HUES64 (cell line): ENCODE data around the gene RASAL1.
"Not testable (repeated sequence)": the region's sequence is repeated elsewhere in the genome, so short reads cannot be mapped to it uniquely, and the experiment has no call there.

ENCODE experiments used
- H3K27ac ChIP-seq: 2 replicates; pipeline ENCODE4 v1.7.0; 2013; ENCODE audit warnings: low read depth, low read length, inconsistent platforms
- H3K27me3 ChIP-seq: 2 replicates; pipeline ENCODE4 v1.6.1; 2013; ENCODE audit warnings: mild to moderate bottlenecking, low read length; ENCODE audit not compliant: insufficient read depth
- H3K36me3 ChIP-seq: 2 replicates; pipeline ENCODE4 v1.6.1; 2013; ENCODE audit warnings: mild to moderate bottlenecking, low read length; ENCODE audit not compliant: insufficient read depth
- H3K4me1 ChIP-seq: 2 replicates; pipeline ENCODE4 v1.6.1; 2013; ENCODE audit warnings: mild to moderate bottlenecking, low read length, moderate library complexity; ENCODE audit not compliant: insufficient read depth
- H3K4me3 ChIP-seq: 2 replicates; pipeline ENCODE4 v1.5.1; 2013; ENCODE audit warnings: mild to moderate bottlenecking, low read length, moderate library complexity
- H3K9ac ChIP-seq: 2 replicates; pipeline ENCODE4 v1.6.1; 2013; ENCODE audit warnings: mild to moderate bottlenecking, low read depth, low read length
- H3K9me3 ChIP-seq: 2 replicates; pipeline ENCODE4 v1.6.1; 2013; ENCODE audit warnings: low read depth, low read length; ENCODE audit not compliant: insufficient read depth
- WGBS: fragments of 150-250, 120-280 bp; methylation state at CpG from one replicate; pipeline ENCODE4 v1.1.7; 2013; ENCODE audit warnings: missing lambda C conversion rate; 5-methylcytosine and 5-hydroxymethylcytosine counted together

The RASAL1 gene

GRCh38 chr12:113128802-113129663 is 6.5 kb downstream of the RASAL1 start:
- Histone ChIP-seq H3K36me3 (no peaks in the 10 kb centered on the region), H3K9ac (no peak overlapping the region), H3K27ac (no peak overlapping the region), H3K4me1 (no peaks in the 10 kb centered on the region), H3K9me3 (no peaks in the 10 kb centered on the region), H3K27me3 (peaks cover under 1% of the 10 kb centered on the region; the same call in 1 of the 2 replicates), H3K4me3 (no peak overlapping the region)
- WGBS, result 65% methylated on average over 9 of the region's 9 CpGs

GRCh38 chr12:113127791-113128199 is 7.8 kb downstream of the RASAL1 start:
- 54% methylated on average over 15 of the region's 15 CpGs for WGBS

GRCh38 chr12:113120670-113121370 is 14.7 kb downstream of the RASAL1 start:
- Histone ChIP-seq H3K4me3 (no peak overlapping the region), H3K4me1 (no peaks in the 10 kb centered on the region), H3K27ac (no peak overlapping the region), H3K27me3 (no peaks in the 10 kb centered on the region), H3K9me3 (peaks cover 5% of the 10 kb centered on the region; the same call in 1 of the 2 replicates), H3K36me3 (no peaks in the 10 kb centered on the region), H3K9ac (no peak overlapping the region)
- WGBS, result 81% methylated on average over 3 of the region's 3 CpGs

More at GRCh38 chr12:113127791-113128199, 7.8 kb downstream of the RASAL1 start:
- Histone ChIP-seq H3K9ac (no peak overlapping the region), H3K27ac (no peak overlapping the region), H3K4me3 (no peak overlapping the region), H3K4me1 (no peaks in the 10 kb centered on the region), H3K36me3 (no peaks in the 10 kb centered on the region), H3K27me3 (no peaks in the 10 kb centered on the region), H3K9me3 (peaks cover 4% of the 10 kb centered on the region; the same call in 1 of the 2 replicates)

GRCh38 chr12:113119980-113120669 is 15.4 kb downstream of the RASAL1 start:
- H3K27ac ChIP-seq, result no peak overlapping the region
- no peak overlapping the region for H3K9ac ChIP-seq
- H3K27me3 ChIP-seq, result no peaks in the 10 kb centered on the region
- no peaks in the 10 kb centered on the region for H3K36me3 ChIP-seq
- peaks cover 5% of the 10 kb centered on the region; the same call in 1 of the 2 replicates for H3K9me3 ChIP-seq
- no peak overlapping the region for H3K4me3 ChIP-seq
- no peaks in the 10 kb centered on the region for H3K4me1 ChIP-seq
- 56% methylated on average over 4 of the region's 4 CpGs for WGBS

GRCh38 chr12:113118142-113118541 is 17.4 kb downstream of the RASAL1 start:
- 100% methylated on average over 1 of the region's 1 CpG for WGBS
- Histone ChIP-seq H3K27me3 (no peaks in the 10 kb centered on the region), H3K9ac (no peak overlapping the region), H3K27ac (no peak overlapping the region), H3K9me3 (peaks cover 4% of the 10 kb centered on the region; the same call in 1 of the 2 replicates), H3K4me1 (no peaks in the 10 kb centered on the region), H3K36me3 (no peaks in the 10 kb centered on the region), H3K4me3 (no peak overlapping the region)

GRCh38 chr12:113117684-113118083 is 17.9 kb downstream of the RASAL1 start:
- H3K27ac ChIP-seq, H3K4me1 ChIP-seq: not testable (repeated sequence)

GRCh38 chr12:113116875-113117274 is 18.7 kb downstream of the RASAL1 start:
- Histone ChIP-seq H3K27ac (no peak overlapping the region), H3K27me3 (no peaks in the 10 kb centered on the region), H3K9me3 (no peaks in the 10 kb centered on the region), H3K9ac (no peak overlapping the region), H3K4me3 (no peak overlapping the region), H3K36me3 (no peaks in the 10 kb centered on the region), H3K4me1 (no peaks in the 10 kb centered on the region)
- WGBS, result 90% methylated on average over 4 of the region's 6 CpGs

More at GRCh38 chr12:113117684-113118083, 17.9 kb downstream of the RASAL1 start:
- not testable (repeated sequence) for H3K4me3 ChIP-seq, H3K27me3 ChIP-seq, H3K36me3 ChIP-seq, H3K9me3 ChIP-seq, H3K9ac ChIP-seq
- WGBS, result 91% methylated on average over 7 of the region's 8 CpGs

- Histone ChIP-seq H3K4me3 (no peak overlapping the region), H3K27ac (no peak overlapping the region), H3K27me3 (no peaks in the 10 kb centered on the region), H3K9me3 (no peaks in the 10 kb centered on the region), H3K4me1 (no peaks in the 10 kb centered on the region), H3K36me3 (no peaks in the 10 kb centered on the region), H3K9ac (no peak overlapping the region)
- WGBS, result 85% methylated on average over 22 of the region's 22 CpGs
Measured at GRCh38 chr12:113115455-113116126, 20.0 kb downstream of the RASAL1 start.

GRCh38 chr12:113114447-113115178 is 20.9 kb downstream of the RASAL1 start:
- WGBS, result 89% methylated on average over 19 of the region's 19 CpGs
- H3K9ac ChIP-seq, result no peak overlapping the region
- H3K4me1 ChIP-seq, result no peaks in the 10 kb centered on the region
- H3K4me3 ChIP-seq, result no peak overlapping the region
- H3K27me3 ChIP-seq, result no peaks in the 10 kb centered on the region
- H3K36me3 ChIP-seq, result no peaks in the 10 kb centered on the region
- no peak overlapping the region for H3K27ac ChIP-seq
- no peaks in the 10 kb centered on the region for H3K9me3 ChIP-seq

GRCh38 chr12:113113397-113113796 is 22.2 kb downstream of the RASAL1 start:
- Histone ChIP-seq H3K4me1 (no peaks in the 10 kb centered on the region), H3K9me3 (no peaks in the 10 kb centered on the region), H3K36me3 (no peaks in the 10 kb centered on the region), H3K27me3 (no peaks in the 10 kb centered on the region), H3K4me3 (no peak overlapping the region), H3K27ac (no peak overlapping the region), H3K9ac (no peak overlapping the region)
- 96% methylated on average over 2 of the region's 2 CpGs for WGBS
